Endothelial cell of umbilical vein (primary cell): ENCODE data around the gene NKX6-2. TPM values are rescaled to one million over a fixed set of nuclear protein-coding genes. Genes with fewer than 3 reads are reported as not detected.

ENCODE experiments used
- BruUV-seq: library from RNA; stranded (reverse); fragments of 400-500 nt; replicated peaks from 2 replicates; lab custom pipeline; 2021; lab: Mats Ljungman, UMichigan
- CTCF ChIA-PET: fragments of 300-600, 350-600 bp; sonication (Branson Sonifier 250); formaldehyde crosslinking; loops from one replicate; lab custom pipeline; 2021; ENCODE audit warnings: antibody characterized with exemption, inconsistent platforms; lab: Charles Lee
- POLR2A ChIA-PET: fragments of 300-600, 350-600 bp; sonication (Branson Sonifier 250); formaldehyde crosslinking; loops from one replicate; lab custom pipeline; 2021; ENCODE audit warnings: antibody characterized with exemption, inconsistent platforms; lab: Charles Lee
- DNase-seq: peaks from one replicate; pipeline ENCODE4 v3.0.0-alpha.2; 2011; ENCODE audit warnings: low read depth, low spot score
- FAIRE-seq: peaks from 2 replicates; lab custom pipeline; 2011; peaks lifted over from hg19 to GRCh38; lab: Jason Lieb, UNC
- H2AFZ ChIP-seq: 2 replicates; pipeline ENCODE4 v1.6.0; 2012; ENCODE audit warnings: low read depth, low read length, control low read depth, inconsistent platforms
- H3K27ac ChIP-seq: 2 replicates; pipeline ENCODE4 v1.5.1; 2011; ENCODE audit warnings: low read depth, mild to moderate bottlenecking, control low read depth, low read length, moderate library complexity; ENCODE audit not compliant: insufficient read depth
- H3K27me3 ChIP-seq, 2 experiments: 2 replicates each; pipeline versions ENCODE4 v1.6.0 to v1.6.1; 2011; ENCODE audit warnings: low read length in 2 of 2, mixed read lengths in 1 of 2; ENCODE audit not compliant: control insufficient read depth in 2 of 2, insufficient read depth in 2 of 2
- H3K36me3 ChIP-seq, 2 experiments: 2 replicates in 1 of 2; 3 replicates in 1 of 2; pipeline ENCODE4 v1.5.1; 2011; ENCODE audit warnings: low read length in 2 of 2, mild to moderate bottlenecking in 1 of 2, moderate library complexity in 1 of 2; ENCODE audit not compliant: control insufficient read depth in 2 of 2, insufficient read depth in 2 of 2; ENCODE audit errors: extremely low read depth in 1 of 2
- H3K4me1 ChIP-seq: 3 replicates; pipeline ENCODE4 v1.5.1; 2011; ENCODE audit warnings: mild to moderate bottlenecking, low read length; ENCODE audit not compliant: control insufficient read depth, insufficient read depth; ENCODE audit errors: extremely low read depth
- H3K4me2 ChIP-seq: 2 replicates; pipeline ENCODE4 v1.6.1; 2011; ENCODE audit warnings: low read length, control low read depth, mixed read lengths; ENCODE audit not compliant: insufficient read depth
- H3K4me3 ChIP-seq, 3 experiments: fragments of 200-600 bp in 1 of 3; sonication (generic), shearing (Covaris generic) in 1 of 3; replicated peaks in 1 of 3; 2 replicates each; pipeline ENCODE4 v1.5.1; 2011 to 2016; ENCODE audit warnings: control low read depth in 3 of 3, low read length in 3 of 3, mild to moderate bottlenecking in 2 of 3, inconsistent platforms in 1 of 3, low read depth in 1 of 3, moderate library complexity in 1 of 3; ENCODE audit not compliant: insufficient read depth in 1 of 3
- H3K79me2 ChIP-seq: 2 replicates; pipeline ENCODE4 v1.6.0; 2012; ENCODE audit warnings: low read length, inconsistent platforms; ENCODE audit not compliant: control insufficient read depth, insufficient read depth
- H3K9ac ChIP-seq: replicated peaks from 2 replicates; pipeline ENCODE3; 2011; ENCODE audit warnings: low read length, control low read depth; ENCODE audit not compliant: insufficient read depth; ENCODE audit errors: extremely low read depth
- H3K9me1 ChIP-seq: replicated peaks from 3 replicates; pipeline ENCODE4 v1.6.0; 2011; ENCODE audit warnings: mild to moderate bottlenecking, low read length; ENCODE audit not compliant: control insufficient read depth, insufficient read depth; ENCODE audit errors: extremely low read depth
- H3K9me3 ChIP-seq: replicated peaks from 2 replicates; pipeline ENCODE4 v1.5.1; 2012; ENCODE audit warnings: low read length, inconsistent platforms; ENCODE audit not compliant: control insufficient read depth, insufficient read depth
- H4K20me1 ChIP-seq: replicated peaks from 2 replicates; pipeline ENCODE3; 2011; ENCODE audit warnings: mild to moderate bottlenecking, low read length; ENCODE audit not compliant: control insufficient read depth, insufficient read depth; ENCODE audit errors: extremely low read depth
- CTCF ChIP-seq, 2 donors: IDR thresholded peaks; 1 replicate in 1 of 2; 2 replicates in 1 of 2; pipeline ENCODE4 v1.5.1; 2011; ENCODE audit warnings: low read length in 2 of 2, mild to moderate bottlenecking in 2 of 2, moderate library complexity in 2 of 2, control low read depth in 1 of 2, inconsistent platforms in 1 of 2, low read depth in 1 of 2; ENCODE audit not compliant: insufficient read depth in 1 of 2; ENCODE audit errors: extremely low read depth in 1 of 2
- EZH2 ChIP-seq: IDR thresholded peaks from 2 replicates; pipeline ENCODE4 v1.6.1; 2012; ENCODE audit warnings: borderline replicate concordance, low read depth, mild to moderate bottlenecking, moderate library complexity, low read length, inconsistent platforms; ENCODE audit not compliant: severe bottlenecking
- FOS ChIP-seq: IDR thresholded peaks from 2 replicates; pipeline ENCODE4 v1.6.1; 2011; ENCODE audit warnings: mild to moderate bottlenecking, low read length, moderate library complexity, borderline replicate concordance; ENCODE audit not compliant: insufficient read depth
- GATA2 ChIP-seq: IDR thresholded peaks from 2 replicates; pipeline ENCODE4 v1.7.0; 2011; ENCODE audit warnings: low read depth, mild to moderate bottlenecking, moderate library complexity, mixed read lengths, low read length; ENCODE audit not compliant: insufficient read length, insufficient read depth
- JUN ChIP-seq: IDR thresholded peaks from 2 replicates; pipeline ENCODE4 v1.6.1; 2011; ENCODE audit warnings: borderline replicate concordance, low read depth; ENCODE audit not compliant: insufficient read length, insufficient read depth
- MAX ChIP-seq: IDR thresholded peaks from 2 replicates; pipeline ENCODE4 v1.6.1; 2011; ENCODE audit not compliant: insufficient read depth, insufficient read length
- MYC ChIP-seq: IDR thresholded peaks from one replicate; pipeline ENCODE4 v1.6.1; 2011; ENCODE audit warnings: mild to moderate bottlenecking, low read depth, low read length
- POLR2AphosphoS5 ChIP-seq: IDR thresholded peaks from 2 replicates; pipeline ENCODE4 v1.6.1; 2012; ENCODE audit warnings: low read depth, mild to moderate bottlenecking, control low read depth, low read length, moderate library complexity; ENCODE audit not compliant: insufficient read depth
- dilution Hi-C: fragments of 300-500 bp; cut with MboI; formaldehyde crosslinking; loops from one replicate; pipeline ENCODE4 v1.15.0; 2019; ENCODE audit warnings: low sequenced_read_pairs; ENCODE audit not compliant: extremely low pct_ligation_motif_present
- intact Hi-C: fragments of 100-400 bp; cut with micrococcal nuclease; formaldehyde crosslinking; loops from one replicate; pipeline ENCODE4 v1.10.0; 2022
- polyA plus RNA-seq, 4 experiments: library from polyadenylated mRNA; depleted of rRNA in 3 of 4; stranded (reverse) in 3 of 4; unstranded in 1 of 4; fragments of >200 nt; gene quantifications; 2 replicates each; pipeline versions ENCODE4 v1.2.1 to v1.2.3, GENCODE V29; 2011 to 2012; ENCODE audit warnings: missing spikeins in 1 of 4
- total RNA-seq: library from RNA; stranded (reverse); gene quantifications from 2 replicates; pipeline ENCODE4 v1.2.3, GENCODE V29; 2021

The NKX6-2 gene
- total and polyA plus RNA-seq, 2 donors (not counting 3 experiments of a cell fraction or from before 2014, with no cell fraction given): not detected

DNA sequence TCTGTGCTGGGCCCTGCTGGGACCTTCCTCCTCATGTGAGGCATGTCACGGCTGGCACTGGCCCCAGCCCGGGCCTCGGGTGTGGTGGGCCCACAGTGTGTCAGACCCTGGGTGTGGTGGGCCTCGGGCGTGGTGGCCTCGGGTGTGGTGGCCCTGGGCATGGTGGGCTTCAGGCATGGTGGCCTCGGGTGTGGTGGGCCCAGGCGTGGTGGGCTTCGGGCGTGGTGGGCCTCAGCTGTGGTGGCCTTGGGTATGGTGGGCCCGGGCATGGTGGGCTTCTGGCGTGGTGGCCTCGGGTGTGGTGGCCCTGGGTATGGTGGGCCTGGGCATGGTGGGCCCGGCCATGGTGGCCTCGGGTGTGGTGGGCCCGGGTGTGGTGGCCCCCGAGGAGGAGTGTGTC is 40.4 kb downstream of the NKX6-2 start:
- no peaks in the 10 kb centered on the region for H3K9me1 ChIP-seq
- TF ChIP-seq EZH2: no peak
- TF ChIP-seq GATA2: no peak
- no peak for TF ChIP-seq MYC
- no peak for TF ChIP-seq MAX
- no peak for TF ChIP-seq CTCF (IDR thresholded peaks at IDR 0.05; ENCODE audit: extremely low read depth in 1 of 2, insufficient read depth in 1 of 2, low read depth in 1 of 2, low read length in 2 of 2)
- no peak for TF ChIP-seq POLR2AphosphoS5
- no peak for TF ChIP-seq FOS
- TF ChIP-seq JUN: no peak
- POLR2A ChIA-PET: no interaction called here
- no peak for FAIRE-seq
- no peak for DNase-seq
- dilution Hi-C loops: no loop called here
- no peaks in the 10 kb centered on the region for H4K20me1 ChIP-seq
- H3K4me2 ChIP-seq: no peak overlapping the region
- BruUV-seq: no TSS peak
- no peaks in the 10 kb centered on the region for H3K79me2 ChIP-seq
- H3K9me3 ChIP-seq: no peaks in the 10 kb centered on the region
- intact Hi-C loops: no loop called here
- no peaks in the 10 kb centered on the region for H3K4me1 ChIP-seq
- no peak overlapping the region for H2AFZ ChIP-seq
- H3K27ac ChIP-seq: no peak overlapping the region
- H3K4me3 ChIP-seq: no peak overlapping the region
- no peaks in the 10 kb centered on the region for H3K27me3 ChIP-seq
- H3K9ac ChIP-seq: no peak overlapping the region
- no peaks in the 10 kb centered on the region for H3K36me3 ChIP-seq
- CTCF ChIA-PET: no interaction called here
